DND-41 (cell line): ENCODE results near the gene ZCCHC24.

ENCODE experiments used
- ATAC-seq: fragments of 200-7000 bp; cut with Tn5 transposase; 3 replicates; pipeline ENCODE4 v1.9.1; 2021; ENCODE audit warnings: low read depth; ENCODE audit not compliant: insufficient read depth
- DNase-seq: peaks from one replicate; pipeline ENCODE4 v3.0.0-alpha.2; 2020
- H2AFZ ChIP-seq: 2 replicates; pipeline ENCODE4 v1.6.0; 2012; ENCODE audit warnings: low read depth, low read length
- H3K27ac ChIP-seq: 2 replicates; pipeline ENCODE4 v1.5.1; 2012; ENCODE audit warnings: low read length, inconsistent platforms
- H3K27me3 ChIP-seq: fragments of 200-600 bp; sonication (generic); 2 replicates; pipeline ENCODE4 v1.6.0; 2012; ENCODE audit warnings: low read length, mild to moderate bottlenecking, inconsistent platforms; ENCODE audit not compliant: insufficient read depth, poor library complexity
- H3K36me3 ChIP-seq: 2 replicates; pipeline ENCODE4 v1.5.1; 2012; ENCODE audit warnings: low read length, inconsistent platforms; ENCODE audit not compliant: insufficient read depth
- H3K4me1 ChIP-seq: 2 replicates; pipeline ENCODE4 v1.5.1; 2012; ENCODE audit warnings: mild to moderate bottlenecking, low read length; ENCODE audit not compliant: insufficient read depth
- H3K4me2 ChIP-seq: 2 replicates; pipeline ENCODE4 v1.6.0; 2012; ENCODE audit warnings: mild to moderate bottlenecking, moderate library complexity, low read length, inconsistent platforms; ENCODE audit not compliant: insufficient read depth
- H3K4me3 ChIP-seq, 2 experiments: fragments of 200-600 bp in 1 of 2; shearing (Covaris generic) in 1 of 2; 2 replicates each; pipeline ENCODE4 v1.5.1; 2012 to 2016; ENCODE audit warnings: inconsistent platforms in 2 of 2, low read length in 2 of 2, mild to moderate bottlenecking in 2 of 2, low read depth in 1 of 2, moderate library complexity in 1 of 2
- H3K79me2 ChIP-seq: 2 replicates; pipeline ENCODE4 v1.6.0; 2012; ENCODE audit warnings: low read length, inconsistent platforms; ENCODE audit not compliant: insufficient read depth
- H3K9ac ChIP-seq: 2 replicates; pipeline ENCODE4 v1.6.0; 2012; ENCODE audit warnings: low read depth, mild to moderate bottlenecking, inconsistent platforms, low read length, moderate library complexity
- H3K9me3 ChIP-seq: 2 replicates; pipeline ENCODE4 v1.5.1; 2012; ENCODE audit warnings: low read length, moderate library complexity, mild to moderate bottlenecking, inconsistent platforms; ENCODE audit not compliant: insufficient read depth, severe bottlenecking
- H4K20me1 ChIP-seq: 2 replicates; pipeline ENCODE4 v1.6.0; 2012; ENCODE audit warnings: low read length; ENCODE audit not compliant: insufficient read depth
- CTCF ChIP-seq: IDR thresholded peaks from 2 replicates; pipeline ENCODE4 v1.5.1; 2012; ENCODE audit warnings: borderline replicate concordance, low read length, moderate library complexity, mild to moderate bottlenecking; ENCODE audit not compliant: poor library complexity, severe bottlenecking; ENCODE audit errors: extremely low read depth
- EZH2 ChIP-seq: IDR thresholded peaks from 3 replicates; pipeline ENCODE4 v1.6.1; 2012; ENCODE audit warnings: borderline replicate concordance, low read depth, mild to moderate bottlenecking, moderate library complexity, low read length, inconsistent platforms; ENCODE audit not compliant: severe bottlenecking

The ZCCHC24 gene

GRCh38 chr10:79393221-79393923, 52.1 kb downstream of the ZCCHC24 start:
- H3K4me3 ChIP-seq, result no peak overlapping the region
- H3K36me3 ChIP-seq, result no peaks in the 10 kb centered on the region
- ATAC-seq (no peak), DNase-seq (no peak)
- H3K9ac ChIP-seq, result no peak overlapping the region
- H3K27ac ChIP-seq, result no peak overlapping the region
- H3K4me2 ChIP-seq, result no peak overlapping the region
- no peak for TF ChIP-seq CTCF
- TF ChIP-seq EZH2, result no peak
- H4K20me1 ChIP-seq, result peaks cover 5% of the 10 kb centered on the region; the same call in 1 of the 2 replicates
- no peaks in the 10 kb centered on the region for H3K79me2 ChIP-seq
- H3K9me3 ChIP-seq, result no peaks in the 10 kb centered on the region
- no peaks in the 10 kb centered on the region for H3K27me3 ChIP-seq
- peaks cover 6% of the 10 kb centered on the region; the same call in 1 of the 2 replicates for H3K4me1 ChIP-seq
- H2AFZ ChIP-seq, result no peak overlapping the region

GRCh38 chr10:79392506-79393176, 52.8 kb downstream of the ZCCHC24 start:
- TF ChIP-seq CTCF, result no peak
- TF ChIP-seq EZH2, result no peak
- Histone ChIP-seq H4K20me1 (no peaks in the 10 kb centered on the region; the same call in 1 of the 2 replicates), H3K4me1 (peaks cover 6% of the 10 kb centered on the region; the same call in 1 of the 2 replicates), H3K4me3 (no peak overlapping the region), H3K9me3 (no peaks in the 10 kb centered on the region), H3K9ac (no peak overlapping the region), H3K4me2 (no peak overlapping the region), H2AFZ (no peak overlapping the region), H3K27me3 (no peaks in the 10 kb centered on the region), H3K79me2 (no peaks in the 10 kb centered on the region), H3K27ac (no peak overlapping the region), H3K36me3 (no peaks in the 10 kb centered on the region)
- DNase-seq, result no peak
- ATAC-seq, result no peak

GRCh38 chr10:79392020-79392398, 53.4 kb downstream of the ZCCHC24 start:
- Histone ChIP-seq H4K20me1 (peaks cover 2% of the 10 kb centered on the region; the same call in 1 of the 2 replicates), H3K9me3 (no peaks in the 10 kb centered on the region), H3K27me3 (no peaks in the 10 kb centered on the region), H3K79me2 (no peaks in the 10 kb centered on the region), H3K36me3 (no peaks in the 10 kb centered on the region), H2AFZ (no peak overlapping the region), H3K9ac (no peak overlapping the region), H3K4me1 (peaks cover 6% of the 10 kb centered on the region; the same call in 1 of the 2 replicates), H3K4me2 (no peak overlapping the region), H3K4me3 (no peak overlapping the region), H3K27ac (no peak overlapping the region)
- DNase-seq, result no peak
- no peak for TF ChIP-seq EZH2
- no peak for TF ChIP-seq CTCF
- ATAC-seq, result no peak
